HCT116 (cell line): ENCODE results near the gene PLA2G2A. TPM values are rescaled to one million over a fixed set of nuclear protein-coding genes. Genes with fewer than 3 reads are reported as not detected.

Experiments used
- ATAC-seq: fragments of 200-7000 bp; cut with Tn5 transposase; 2 replicates; pipeline ENCODE4 v1.9.1; 2020; ENCODE audit warnings: mild to moderate bottlenecking, moderate library complexity
- BruUV-seq: library from RNA; stranded (reverse); fragments of 400-500 nt; replicated peaks from 2 replicates; lab custom pipeline; 2021; lab: Mats Ljungman, UMichigan
- CTCF ChIA-PET: fragments of 300-600 bp; sonication (Branson Sonifier 250); formaldehyde crosslinking; loops from one replicate; lab custom pipeline; 2021; ENCODE audit warnings: antibody characterized with exemption; lab: Charles Lee
- POLR2A ChIA-PET: fragments of 300-600, 350-600 bp; sonication (Branson Sonifier 250); formaldehyde crosslinking; loops from one replicate; lab custom pipeline; 2021; ENCODE audit warnings: antibody characterized with exemption; lab: Charles Lee
- RAD21 ChIA-PET, 2 experiments: fragments of 300-600 bp; sonication (Branson Sonifier 250); formaldehyde crosslinking; loops; one replicate each; lab custom pipeline; 2023; ENCODE audit warnings: low total read pairs in 2 of 2; ENCODE audit not compliant: uncharacterized antibody in 2 of 2, unreplicated experiment in 2 of 2, low non-redundant PET in 1 of 2; lab: Charles Lee
- DNase-seq: peaks from one replicate; pipeline ENCODE4 v3.0.0-alpha.2; 2010; ENCODE audit warnings: low read depth, low spot score
- H2AFZ ChIP-seq: fragments of 200-600 bp; shearing (Covaris generic), sonication (generic); 2 replicates; pipeline ENCODE4 v1.6.1; 2017; ENCODE audit warnings: low read depth, mixed run types, mixed read lengths, antibody characterized with exemption, low read length; ENCODE audit not compliant: poor library complexity, severe bottlenecking
- H3K27ac ChIP-seq: 2 replicates; pipeline ENCODE4 v1.5.1; 2012; ENCODE audit warnings: low read depth, low read length
- H3K27me3 ChIP-seq: fragments of 200-600 bp; sonication (generic); 2 replicates; pipeline ENCODE4 v1.6.1; 2016; ENCODE audit warnings: mixed run types, low read length, mixed read lengths; ENCODE audit not compliant: insufficient read depth
- H3K36me3 ChIP-seq, 2 experiments: fragments of 200-500 bp in 1 of 2; fragments of 200-600 bp in 1 of 2; sonication (Bioruptor generic) in 1 of 2; sonication (generic) in 1 of 2; 2 replicates each; pipeline versions ENCODE4 v1.5.1 to v1.6.1; 2014 to 2016; ENCODE audit warnings: low read length in 2 of 2, inconsistent platforms in 1 of 2, mixed read lengths in 1 of 2, mixed run types in 1 of 2; ENCODE audit not compliant: insufficient read depth in 2 of 2, control insufficient read depth in 1 of 2
- H3K4me1 ChIP-seq, 2 experiments: fragments of 200-600 bp in 1 of 2; sonication (generic) in 1 of 2; 2 replicates each; pipeline versions ENCODE4 v1.5.1 to v1.6.1; 2012 to 2017; ENCODE audit warnings: low read length in 2 of 2, inconsistent platforms in 1 of 2, mild to moderate bottlenecking in 1 of 2, mixed read lengths in 1 of 2, mixed run types in 1 of 2, moderate library complexity in 1 of 2; ENCODE audit not compliant: insufficient read depth in 2 of 2, control insufficient read depth in 1 of 2
- H3K4me2 ChIP-seq: fragments of 200-600 bp; sonication (generic); 2 replicates; pipeline ENCODE4 v1.6.1; 2017; ENCODE audit warnings: mixed run types, low read length, mixed read lengths
- H3K4me3 ChIP-seq, 2 experiments: fragments of 200-600 bp in 1 of 2; sonication (generic) in 1 of 2; replicated peaks in 1 of 2; 2 replicates each; pipeline ENCODE4 v1.5.1; 2011 to 2016; ENCODE audit warnings: low read length in 2 of 2, control low read depth in 1 of 2, low read depth in 1 of 2, mild to moderate bottlenecking in 1 of 2, mixed read lengths in 1 of 2, mixed run types in 1 of 2
- H3K79me2 ChIP-seq: fragments of 200-600 bp; sonication (generic); 2 replicates; pipeline ENCODE4 v1.6.1; 2017; ENCODE audit warnings: mild to moderate bottlenecking, mixed run types, low read length, moderate library complexity, mixed read lengths; ENCODE audit not compliant: insufficient read depth
- H3K9ac ChIP-seq: fragments of 200-600 bp; sonication (generic); 2 replicates; pipeline ENCODE4 v1.6.1; 2016; ENCODE audit warnings: low read length, mixed read lengths
- H3K9me2 ChIP-seq: fragments of 200-600 bp; sonication (generic), shearing (Covaris generic); 2 replicates; pipeline ENCODE4 v1.6.1; 2017; ENCODE audit warnings: mixed run types, mild to moderate bottlenecking, moderate library complexity; ENCODE audit not compliant: insufficient read depth
- H3K9me3 ChIP-seq, 2 experiments: fragments of 200-500 bp in 1 of 2; fragments of 200-600 bp in 1 of 2; sonication (Bioruptor generic) in 1 of 2; sonication (generic) in 1 of 2; 2 replicates each; pipeline ENCODE4 v1.6.1; 2014 to 2017; ENCODE audit warnings: low read length in 2 of 2, mixed read lengths in 2 of 2, inconsistent platforms in 1 of 2, low read depth in 1 of 2, mild to moderate bottlenecking in 1 of 2, mixed run types in 1 of 2, moderate library complexity in 1 of 2; ENCODE audit not compliant: control insufficient read depth in 1 of 2, insufficient read depth in 1 of 2
- H4K20me1 ChIP-seq: fragments of 200-600 bp; sonication (generic), shearing (Covaris generic); 2 replicates; pipeline ENCODE4 v1.6.1; 2017; ENCODE audit warnings: mixed run types, mild to moderate bottlenecking, moderate library complexity; ENCODE audit not compliant: insufficient read depth
- CEBPB ChIP-seq: IDR thresholded peaks from 2 replicates; pipeline ENCODE4 v1.6.1; 2012; ENCODE audit warnings: low read depth
- EGR1 ChIP-seq: IDR thresholded peaks from 2 replicates; pipeline ENCODE4 v1.6.1; 2012; ENCODE audit warnings: low read depth
- ELF1 ChIP-seq: IDR thresholded peaks from 2 replicates; pipeline ENCODE4 v1.6.1; 2012; ENCODE audit warnings: low read depth, borderline replicate concordance
- EZH2 ChIP-seq: fragments of 200-600 bp; sonication (generic); IDR thresholded peaks from 2 replicates; pipeline ENCODE4 v1.6.1; 2017; ENCODE audit warnings: antibody characterized with exemption, mixed run types
- EZH2phosphoT487 ChIP-seq: fragments of 200-600 bp; IDR thresholded peaks from 2 replicates; pipeline ENCODE4 v1.6.1; 2018; ENCODE audit warnings: antibody characterized with exemption, borderline replicate concordance
- FOSL1 ChIP-seq: IDR thresholded peaks from 2 replicates; pipeline ENCODE4 v1.6.1; 2012; ENCODE audit warnings: low read depth
- JUND ChIP-seq: IDR thresholded peaks from 2 replicates; pipeline ENCODE4 v1.6.1; 2012
- POLR2A ChIP-seq: IDR thresholded peaks from 2 replicates; pipeline ENCODE4 v1.7.0; 2011; ENCODE audit warnings: borderline replicate concordance; ENCODE audit not compliant: insufficient read depth, insufficient read length; ENCODE audit errors: extremely low read depth
- SIN3A ChIP-seq: IDR thresholded peaks from 2 replicates; pipeline ENCODE4 v1.6.1; 2012; ENCODE audit warnings: low read depth
- SRF ChIP-seq: IDR thresholded peaks from 2 replicates; pipeline ENCODE4 v1.6.1; 2012; ENCODE audit warnings: low read depth
- TCF7L2 ChIP-seq: IDR thresholded peaks from 2 replicates; pipeline ENCODE4 v1.7.0; 2011; ENCODE audit warnings: borderline replicate concordance, inconsistent platforms; ENCODE audit not compliant: insufficient read depth, insufficient read length; ENCODE audit errors: extremely low read depth
- ZFX ChIP-seq: fragments of 450-650 bp; IDR thresholded peaks from 2 replicates; pipeline ENCODE4 v1.6.1; 2017
- intact Hi-C: fragments of 100-400 bp; cut with micrococcal nuclease; formaldehyde crosslinking; loops from 2 replicates; pipeline ENCODE4 v1.10.0; 2022
- total RNA-seq: library from RNA; stranded (reverse); gene quantifications from one replicate; pipeline ENCODE4 v1.2.1, GENCODE V29; 2021; ENCODE audit not compliant: unreplicated experiment
- TF ChIP-seq, protein P1 (sequence below): IDR thresholded peaks from 2 replicates; pipeline ENCODE4 v1.6.1; 2011; ENCODE audit warnings: mild to moderate bottlenecking, low read length, moderate library complexity; ENCODE audit not compliant: insufficient replicate concordance; ENCODE audit errors: extremely low read depth
- TF ChIP-seq, protein P2 (sequence below): IDR thresholded peaks from 2 replicates; pipeline ENCODE4 v1.6.1; 2012
- TF ChIP-seq, protein P3 (sequence below): IDR thresholded peaks from 2 replicates; pipeline ENCODE4 v1.6.1; 2012; ENCODE audit warnings: low read depth
- TF ChIP-seq, protein P4 (sequence below), 3 experiments: fragments of 200-600 bp in 1 of 3; sonication (generic) in 1 of 3; IDR thresholded peaks in 2 of 3; conservative IDR thresholded peaks in 1 of 3; 2 replicates each; pipeline ENCODE4 v1.5.1; 2012 to 2017; ENCODE audit warnings: low read depth in 2 of 3, low read length in 2 of 3, antibody characterized with exemption in 1 of 3, borderline replicate concordance in 1 of 3, control low read depth in 1 of 3, mild to moderate bottlenecking in 1 of 3, mixed read lengths in 1 of 3, mixed run types in 1 of 3, moderate library complexity in 1 of 3; ENCODE audit not compliant: insufficient read depth in 1 of 3

Gene PLA2G2A
- total RNA-seq, 1 experiment from 2014 or later: not detected

DNA sequence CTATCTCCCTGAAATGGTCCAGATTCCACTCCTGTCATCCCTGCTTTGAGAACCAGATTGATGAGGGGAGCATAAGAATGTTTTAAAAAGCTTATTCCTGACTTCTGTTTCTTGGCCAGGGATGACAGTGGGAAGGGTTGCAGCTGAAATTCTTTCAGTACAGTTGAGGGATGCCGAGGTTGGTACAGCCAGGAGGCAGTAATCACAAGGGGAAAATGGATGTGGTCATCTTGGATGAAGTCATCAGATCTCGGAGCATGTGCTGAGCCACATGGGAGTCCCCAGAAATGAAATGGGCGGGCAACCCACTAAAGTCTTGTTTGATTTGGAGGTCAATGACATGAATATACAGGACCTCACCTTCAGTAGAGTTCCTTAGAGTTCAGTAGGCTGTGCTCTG lies 37.3 kb downstream of the PLA2G2A start (continued):
- TF ChIP-seq, protein P1, sequence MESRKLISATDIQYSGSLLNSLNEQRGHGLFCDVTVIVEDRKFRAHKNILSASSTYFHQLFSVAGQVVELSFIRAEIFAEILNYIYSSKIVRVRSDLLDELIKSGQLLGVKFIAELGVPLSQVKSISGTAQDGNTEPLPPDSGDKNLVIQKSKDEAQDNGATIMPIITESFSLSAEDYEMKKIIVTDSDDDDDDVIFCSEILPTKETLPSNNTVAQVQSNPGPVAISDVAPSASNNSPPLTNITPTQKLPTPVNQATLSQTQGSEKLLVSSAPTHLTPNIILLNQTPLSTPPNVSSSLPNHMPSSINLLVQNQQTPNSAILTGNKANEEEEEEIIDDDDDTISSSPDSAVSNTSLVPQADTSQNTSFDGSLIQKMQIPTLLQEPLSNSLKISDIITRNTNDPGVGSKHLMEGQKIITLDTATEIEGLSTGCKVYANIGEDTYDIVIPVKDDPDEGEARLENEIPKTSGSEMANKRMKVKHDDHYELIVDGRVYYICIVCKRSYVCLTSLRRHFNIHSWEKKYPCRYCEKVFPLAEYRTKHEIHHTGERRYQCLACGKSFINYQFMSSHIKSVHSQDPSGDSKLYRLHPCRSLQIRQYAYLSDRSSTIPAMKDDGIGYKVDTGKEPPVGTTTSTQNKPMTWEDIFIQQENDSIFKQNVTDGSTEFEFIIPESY: no peak
- TF ChIP-seq, protein P2, sequence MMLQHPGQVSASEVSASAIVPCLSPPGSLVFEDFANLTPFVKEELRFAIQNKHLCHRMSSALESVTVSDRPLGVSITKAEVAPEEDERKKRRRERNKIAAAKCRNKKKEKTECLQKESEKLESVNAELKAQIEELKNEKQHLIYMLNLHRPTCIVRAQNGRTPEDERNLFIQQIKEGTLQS: no peak
- no peak for TF ChIP-seq POLR2A

DNA sequence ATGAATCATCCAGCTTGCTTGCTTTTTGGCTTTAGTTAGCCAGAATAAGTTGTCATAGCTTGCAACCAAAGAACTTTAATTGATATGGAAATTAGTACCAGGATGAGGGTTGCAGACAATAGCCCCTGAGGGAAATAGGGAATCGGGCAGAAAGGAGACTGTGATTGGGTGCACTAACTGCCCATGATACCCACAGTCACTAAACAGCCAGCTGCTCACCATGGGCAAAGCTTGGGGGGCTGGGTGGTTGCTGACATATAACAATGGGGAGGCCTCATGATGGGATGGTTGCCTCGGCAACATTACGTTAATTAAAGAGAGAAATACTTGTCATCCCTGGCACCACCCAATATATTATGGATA lies 38.2 kb downstream of the PLA2G2A start:
- ChIA-PET RAD21 (no interaction called here), CTCF (no interaction called here)
- no peaks in the 10 kb centered on the region for H3K4me1 ChIP-seq
- TF ChIP-seq, protein P1: no peak
- TF ChIP-seq FOSL1: no peak
- TF ChIP-seq JUND: no peak
- TF ChIP-seq EGR1: no peak
- TF ChIP-seq SIN3A: no peak
- no peak for TF ChIP-seq TCF7L2
- no peak for TF ChIP-seq CEBPB
- TF ChIP-seq, protein P3, sequence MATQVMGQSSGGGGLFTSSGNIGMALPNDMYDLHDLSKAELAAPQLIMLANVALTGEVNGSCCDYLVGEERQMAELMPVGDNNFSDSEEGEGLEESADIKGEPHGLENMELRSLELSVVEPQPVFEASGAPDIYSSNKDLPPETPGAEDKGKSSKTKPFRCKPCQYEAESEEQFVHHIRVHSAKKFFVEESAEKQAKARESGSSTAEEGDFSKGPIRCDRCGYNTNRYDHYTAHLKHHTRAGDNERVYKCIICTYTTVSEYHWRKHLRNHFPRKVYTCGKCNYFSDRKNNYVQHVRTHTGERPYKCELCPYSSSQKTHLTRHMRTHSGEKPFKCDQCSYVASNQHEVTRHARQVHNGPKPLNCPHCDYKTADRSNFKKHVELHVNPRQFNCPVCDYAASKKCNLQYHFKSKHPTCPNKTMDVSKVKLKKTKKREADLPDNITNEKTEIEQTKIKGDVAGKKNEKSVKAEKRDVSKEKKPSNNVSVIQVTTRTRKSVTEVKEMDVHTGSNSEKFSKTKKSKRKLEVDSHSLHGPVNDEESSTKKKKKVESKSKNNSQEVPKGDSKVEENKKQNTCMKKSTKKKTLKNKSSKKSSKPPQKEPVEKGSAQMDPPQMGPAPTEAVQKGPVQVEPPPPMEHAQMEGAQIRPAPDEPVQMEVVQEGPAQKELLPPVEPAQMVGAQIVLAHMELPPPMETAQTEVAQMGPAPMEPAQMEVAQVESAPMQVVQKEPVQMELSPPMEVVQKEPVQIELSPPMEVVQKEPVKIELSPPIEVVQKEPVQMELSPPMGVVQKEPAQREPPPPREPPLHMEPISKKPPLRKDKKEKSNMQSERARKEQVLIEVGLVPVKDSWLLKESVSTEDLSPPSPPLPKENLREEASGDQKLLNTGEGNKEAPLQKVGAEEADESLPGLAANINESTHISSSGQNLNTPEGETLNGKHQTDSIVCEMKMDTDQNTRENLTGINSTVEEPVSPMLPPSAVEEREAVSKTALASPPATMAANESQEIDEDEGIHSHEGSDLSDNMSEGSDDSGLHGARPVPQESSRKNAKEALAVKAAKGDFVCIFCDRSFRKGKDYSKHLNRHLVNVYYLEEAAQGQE: no peak
- no peak for TF ChIP-seq ZFX
- TF ChIP-seq POLR2A: no peak
- no peak for TF ChIP-seq EZH2
- TF ChIP-seq EZH2phosphoT487: no peak
- TF ChIP-seq ELF1: no peak
- TF ChIP-seq SRF: no peak
- TF ChIP-seq, protein P4, sequence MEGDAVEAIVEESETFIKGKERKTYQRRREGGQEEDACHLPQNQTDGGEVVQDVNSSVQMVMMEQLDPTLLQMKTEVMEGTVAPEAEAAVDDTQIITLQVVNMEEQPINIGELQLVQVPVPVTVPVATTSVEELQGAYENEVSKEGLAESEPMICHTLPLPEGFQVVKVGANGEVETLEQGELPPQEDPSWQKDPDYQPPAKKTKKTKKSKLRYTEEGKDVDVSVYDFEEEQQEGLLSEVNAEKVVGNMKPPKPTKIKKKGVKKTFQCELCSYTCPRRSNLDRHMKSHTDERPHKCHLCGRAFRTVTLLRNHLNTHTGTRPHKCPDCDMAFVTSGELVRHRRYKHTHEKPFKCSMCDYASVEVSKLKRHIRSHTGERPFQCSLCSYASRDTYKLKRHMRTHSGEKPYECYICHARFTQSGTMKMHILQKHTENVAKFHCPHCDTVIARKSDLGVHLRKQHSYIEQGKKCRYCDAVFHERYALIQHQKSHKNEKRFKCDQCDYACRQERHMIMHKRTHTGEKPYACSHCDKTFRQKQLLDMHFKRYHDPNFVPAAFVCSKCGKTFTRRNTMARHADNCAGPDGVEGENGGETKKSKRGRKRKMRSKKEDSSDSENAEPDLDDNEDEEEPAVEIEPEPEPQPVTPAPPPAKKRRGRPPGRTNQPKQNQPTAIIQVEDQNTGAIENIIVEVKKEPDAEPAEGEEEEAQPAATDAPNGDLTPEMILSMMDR (IDR thresholded peaks at IDR 0.05 in 2 of 3, conservative IDR thresholded peaks at IDR 0.05 in 1 of 3; ENCODE audit: borderline replicate concordance in 1 of 3, insufficient read depth in 1 of 3, low read depth in 2 of 3, low read length in 2 of 3): no peak

More for the DNA sequence above, 38.2 kb downstream of the PLA2G2A start:
- no peak overlapping the region for H2AFZ ChIP-seq
- no peaks in the 10 kb centered on the region for H3K9me2 ChIP-seq
- no peaks in the 10 kb centered on the region for H3K79me2 ChIP-seq
- intact Hi-C loops: no loop called here
- H3K4me2 ChIP-seq: no peak overlapping the region
- DNase-seq: no peak
- no peak for ATAC-seq
- H3K4me3 ChIP-seq: no peak overlapping the region
- no peak overlapping the region for H3K9ac ChIP-seq
- POLR2A ChIA-PET: no interaction called here
- no peaks in the 10 kb centered on the region for H3K36me3 ChIP-seq
- H3K27me3 ChIP-seq: no peaks in the 10 kb centered on the region
- H3K9me3 ChIP-seq: no peaks in the 10 kb centered on the region
- H3K27ac ChIP-seq: no peak overlapping the region
- BruUV-seq: no TSS peak
- no peaks in the 10 kb centered on the region for H4K20me1 ChIP-seq
